Measurements from ENCODE around the gene C1GALT1. TPM values are rescaled to one million over a fixed set of nuclear protein-coding genes. Genes with fewer than 3 reads are reported as not detected.

C1GALT1 gene
- total and polyA plus RNA-seq, 2 donors (not counting 3 experiments of a cell fraction or from before 2014, with no cell fraction given) = 18.3 to 31.1 TPM

DNA sequence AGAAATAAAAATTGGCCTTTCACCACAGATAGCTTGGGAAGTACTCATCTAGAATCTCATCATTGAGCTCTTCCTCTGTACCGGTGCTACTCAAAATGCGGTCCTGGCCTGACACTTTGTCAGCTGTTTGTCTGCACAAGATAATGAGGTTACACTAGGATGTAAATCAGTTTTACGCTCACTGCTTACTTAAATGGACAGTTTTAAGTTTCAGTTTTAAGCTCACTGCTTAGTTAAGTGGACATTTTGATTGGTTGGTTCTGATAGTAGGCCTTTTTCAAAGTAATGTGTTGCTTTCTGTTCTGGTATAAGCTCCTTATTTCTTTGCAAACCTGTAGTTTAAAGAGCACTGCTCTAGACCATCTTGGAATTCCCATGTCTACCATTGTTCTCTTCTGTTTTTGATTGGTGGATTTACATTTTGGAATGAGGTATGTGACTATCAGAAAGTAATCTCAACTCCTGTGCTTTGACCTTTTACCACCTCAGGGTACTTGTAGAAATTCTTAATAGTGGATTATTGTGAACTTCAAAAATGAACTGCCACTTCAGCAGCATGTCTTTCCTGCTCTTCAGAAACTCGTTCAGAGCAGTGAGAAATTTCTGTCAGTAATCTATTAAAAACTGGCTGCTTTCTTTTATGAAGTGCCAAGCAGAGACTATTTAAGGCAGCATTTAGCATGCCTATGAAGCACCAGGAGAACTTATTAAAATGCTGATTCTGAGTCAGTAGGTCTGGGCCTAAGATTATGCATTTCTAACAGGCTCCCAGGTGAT lies 55.0 kb downstream of the C1GALT1 start:
- Histone ChIP-seq H3K36me3 (ENCODE audit: control insufficient read depth in 2 of 2, extremely low read depth in 1 of 2, insufficient read depth in 2 of 2, low read length in 2 of 2) (peaks cover 0 to 2% of the 10 kb centered on the region in 2 experiments), H3K79me2 (ENCODE audit: control insufficient read depth, insufficient read depth, low read length) (peaks cover 3% of the 10 kb centered on the region), H3K9ac (replicated peaks; ENCODE audit: extremely low read depth, insufficient read depth, low read length) (no peak overlapping the region), H4K20me1 (replicated peaks; ENCODE audit: control insufficient read depth, extremely low read depth, insufficient read depth, low read length) (no peaks in the 10 kb centered on the region), H3K4me1 (ENCODE audit: control insufficient read depth, extremely low read depth, insufficient read depth, low read length) (peaks cover 6% of the 10 kb centered on the region), H3K4me2 (ENCODE audit: insufficient read depth, low read length) (no peak overlapping the region), H3K9me1 (replicated peaks; ENCODE audit: control insufficient read depth, extremely low read depth, insufficient read depth, low read length) (peaks cover 2% of the 10 kb centered on the region), H3K9me3 (replicated peaks; ENCODE audit: control insufficient read depth, insufficient read depth, low read length) (no peaks in the 10 kb centered on the region), H3K27ac (ENCODE audit: insufficient read depth, low read depth, low read length) (no peak overlapping the region), H3K27me3 (ENCODE audit: control insufficient read depth in 2 of 2, insufficient read depth in 2 of 2, low read length in 2 of 2) (no peaks in the 10 kb centered on the region), H3K4me3 (replicated peaks in 1 of 3; ENCODE audit: insufficient read depth in 1 of 3, low read depth in 1 of 3, low read length in 3 of 3) (no peak overlapping the region), H2AFZ (ENCODE audit: low read depth, low read length) (no peak overlapping the region)
- DNase-seq (ENCODE audit: low read depth, low spot score) (no peak), FAIRE-seq (no peak)
- intact Hi-C loops (cut with micrococcal nuclease) (no loop called here), dilution Hi-C loops (cut with MboI; ENCODE audit: extremely low pct_ligation_motif_present, low sequenced_read_pairs) (no loop called here)
- TF ChIP-seq GATA2 (IDR thresholded peaks at IDR 0.05; ENCODE audit: insufficient read depth, insufficient read length, low read depth, low read length) (no peak), FOS (IDR thresholded peaks at IDR 0.05; ENCODE audit: borderline replicate concordance, insufficient read depth, low read length) (no peak), MYC (IDR thresholded peaks at IDR 0.05; ENCODE audit: low read depth, low read length) (no peak), POLR2AphosphoS5 (IDR thresholded peaks at IDR 0.05; ENCODE audit: insufficient read depth, low read depth, low read length) (no peak), POLR2A (IDR thresholded peaks at IDR 0.05; ENCODE audit: low read depth, low read length) (no peak), EZH2 (IDR thresholded peaks at IDR 0.05; ENCODE audit: borderline replicate concordance, low read depth, low read length, severe bottlenecking) (no peak), JUN (IDR thresholded peaks at IDR 0.05; ENCODE audit: borderline replicate concordance, insufficient read depth, insufficient read length, low read depth) (no peak)
- TF ChIP-seq, protein P1, sequence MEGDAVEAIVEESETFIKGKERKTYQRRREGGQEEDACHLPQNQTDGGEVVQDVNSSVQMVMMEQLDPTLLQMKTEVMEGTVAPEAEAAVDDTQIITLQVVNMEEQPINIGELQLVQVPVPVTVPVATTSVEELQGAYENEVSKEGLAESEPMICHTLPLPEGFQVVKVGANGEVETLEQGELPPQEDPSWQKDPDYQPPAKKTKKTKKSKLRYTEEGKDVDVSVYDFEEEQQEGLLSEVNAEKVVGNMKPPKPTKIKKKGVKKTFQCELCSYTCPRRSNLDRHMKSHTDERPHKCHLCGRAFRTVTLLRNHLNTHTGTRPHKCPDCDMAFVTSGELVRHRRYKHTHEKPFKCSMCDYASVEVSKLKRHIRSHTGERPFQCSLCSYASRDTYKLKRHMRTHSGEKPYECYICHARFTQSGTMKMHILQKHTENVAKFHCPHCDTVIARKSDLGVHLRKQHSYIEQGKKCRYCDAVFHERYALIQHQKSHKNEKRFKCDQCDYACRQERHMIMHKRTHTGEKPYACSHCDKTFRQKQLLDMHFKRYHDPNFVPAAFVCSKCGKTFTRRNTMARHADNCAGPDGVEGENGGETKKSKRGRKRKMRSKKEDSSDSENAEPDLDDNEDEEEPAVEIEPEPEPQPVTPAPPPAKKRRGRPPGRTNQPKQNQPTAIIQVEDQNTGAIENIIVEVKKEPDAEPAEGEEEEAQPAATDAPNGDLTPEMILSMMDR (IDR thresholded peaks at IDR 0.05; ENCODE audit: extremely low read depth in 1 of 2, insufficient read depth in 1 of 2, low read depth in 1 of 2, low read length in 2 of 2) = no peak
- TF ChIP-seq, protein P2, sequence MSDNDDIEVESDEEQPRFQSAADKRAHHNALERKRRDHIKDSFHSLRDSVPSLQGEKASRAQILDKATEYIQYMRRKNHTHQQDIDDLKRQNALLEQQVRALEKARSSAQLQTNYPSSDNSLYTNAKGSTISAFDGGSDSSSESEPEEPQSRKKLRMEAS (IDR thresholded peaks at IDR 0.05; ENCODE audit: insufficient read depth, insufficient read length) = no peak
- BruUV-seq (replicated peaks) = no TSS peak
- ChIA-PET POLR2A (no interaction called here), CTCF (no interaction called here)

Measured in endothelial cell of umbilical vein (primary cell).